K562 (cell line): ENCODE results near the gene SMCO3. TPM values are rescaled to one million over a fixed set of nuclear protein-coding genes. Genes with fewer than 3 reads are reported as not detected.

Experiments
- ATAC-seq: fragments of 200-7000 bp; cut with Tn5 transposase; 3 replicates; pipeline ENCODE4 v1.9.1; 2020; ENCODE audit warnings: moderate library complexity
- BruUV-seq: library from RNA; stranded (reverse); fragments of 400-500 nt; replicated peaks from 2 replicates; lab custom pipeline; 2021; lab: Mats Ljungman, UMichigan
- CTCF ChIA-PET: fragments of 300-600 bp; formaldehyde crosslinking; extraction: SDS; loops from one replicate; lab custom pipeline; 2021; ENCODE audit warnings: low intra/inter-chr PET ratio; lab: Yijun Ruan, JAX
- POLR2A ChIA-PET: fragments of 300-600, 350-650 bp; sonication (Branson Sonifier 250); formaldehyde crosslinking; extraction: SDS; loops from one replicate; lab custom pipeline; 2021; ENCODE audit warnings: antibody characterized with exemption, inconsistent platforms; lab: Yijun Ruan, JAX
- DNase-seq, 4 experiments: peaks; one replicate each; pipeline versions ENCODE4 v3.0.0 to v3.0.0-alpha.2; 2011 to 2018; ENCODE audit warnings: low spot score in 3 of 4, mixed read lengths in 3 of 4; ENCODE audit errors: extremely low read depth in 1 of 4
- FAIRE-seq: peaks from 2 replicates; lab custom pipeline; 2011; peaks lifted over from hg19 to GRCh38; lab: Jason Lieb, UNC
- H2AFZ ChIP-seq: 2 replicates; pipeline ENCODE4 v1.6.0; 2011; ENCODE audit warnings: low read depth, low read length, control low read depth, inconsistent platforms
- H3K27ac ChIP-seq: fragments of 200-600 bp; 3 replicates; pipeline ENCODE4 v1.8.0; 2011; ENCODE audit warnings: low read depth, mild to moderate bottlenecking, control low read depth, inconsistent platforms, low read length, moderate library complexity, mixed read lengths; ENCODE audit errors: extremely low read depth
- H3K27me3 ChIP-seq, 2 experiments: fragments of 300-600 bp in 1 of 2; 2 replicates in 1 of 2; 3 replicates in 1 of 2; pipeline versions ENCODE4 v1.6.0 to v1.8.0; 2011; ENCODE audit warnings: inconsistent platforms in 2 of 2, low read length in 2 of 2, mild to moderate bottlenecking in 1 of 2, mixed read lengths in 1 of 2, moderate library complexity in 1 of 2; ENCODE audit not compliant: control insufficient read depth in 2 of 2, insufficient read depth in 2 of 2
- H3K36me3 ChIP-seq: fragments of 300-600 bp; 3 replicates; pipeline ENCODE4 v1.8.0; 2011; ENCODE audit warnings: mild to moderate bottlenecking, low read length, inconsistent platforms; ENCODE audit not compliant: control insufficient read depth, insufficient read depth
- H3K4me1 ChIP-seq, 2 experiments: fragments of 200-600 bp in 1 of 2; replicated peaks in 1 of 2; 2 replicates in 1 of 2; 3 replicates in 1 of 2; pipeline versions ENCODE4 v1.5.1 to v1.8.0; 2011; ENCODE audit warnings: inconsistent platforms in 2 of 2, low read length in 2 of 2, mild to moderate bottlenecking in 1 of 2, mixed read lengths in 1 of 2, moderate library complexity in 1 of 2; ENCODE audit not compliant: control insufficient read depth in 2 of 2, insufficient read depth in 2 of 2
- H3K4me2 ChIP-seq: 2 replicates; pipeline ENCODE4 v1.6.1; 2011; ENCODE audit warnings: low read length, control low read depth, inconsistent platforms, mixed read lengths; ENCODE audit not compliant: insufficient read depth
- H3K4me3 ChIP-seq: fragments of 200-600 bp; sonication (generic), shearing (Covaris generic); 2 replicates; pipeline ENCODE4 v1.5.1; 2016; ENCODE audit warnings: control low read depth, inconsistent platforms
- H3K79me2 ChIP-seq: fragments of 200-600 bp; 3 replicates; pipeline ENCODE4 v1.8.0; 2011; ENCODE audit warnings: low read length, inconsistent platforms; ENCODE audit not compliant: control insufficient read depth, insufficient read depth
- H3K9ac ChIP-seq, 2 experiments: 2 replicates each; pipeline versions ENCODE4 v1.6.0 to v1.6.1; 2011; ENCODE audit warnings: low read depth in 2 of 2, low read length in 2 of 2, control low read depth in 1 of 2, inconsistent platforms in 1 of 2, mild to moderate bottlenecking in 1 of 2, mixed read lengths in 1 of 2; ENCODE audit not compliant: insufficient read depth in 1 of 2
- H3K9me1 ChIP-seq: one replicate; pipeline ENCODE4 v1.6.0; 2011; ENCODE audit warnings: inconsistent platforms, mild to moderate bottlenecking, low read length, moderate library complexity; ENCODE audit not compliant: control insufficient read depth, insufficient read depth
- H3K9me3 ChIP-seq: replicated peaks from 2 replicates; pipeline ENCODE4 v1.5.1; 2011; ENCODE audit warnings: low read depth, low read length, inconsistent platforms; ENCODE audit not compliant: control insufficient read depth, insufficient read depth
- H4K20me1 ChIP-seq: replicated peaks from 2 replicates; pipeline ENCODE4 v1.6.1; 2011; ENCODE audit warnings: low read length, inconsistent platforms, mixed read lengths; ENCODE audit not compliant: control insufficient read depth, insufficient read depth
- ARID1B ChIP-seq: fragments of 450-650 bp; IDR thresholded peaks from 2 replicates; pipeline ENCODE4 v1.6.1; 2016; ENCODE audit warnings: antibody characterized with exemption, mild to moderate bottlenecking, inconsistent platforms
- CHD1 ChIP-seq: fragments of 200-600 bp; sonication (generic); IDR thresholded peaks from one replicate; pipeline ENCODE4 v1.6.1; 2012; ENCODE audit warnings: mild to moderate bottlenecking, moderate library complexity, low read length, inconsistent platforms
- CHD7 ChIP-seq: fragments of 200-600 bp; sonication (generic); IDR thresholded peaks from one replicate; pipeline ENCODE4 v1.6.1; 2012; ENCODE audit warnings: mild to moderate bottlenecking, low read depth, low read length, inconsistent platforms
- CXXC5 ChIP-seq: fragments of 250-450 bp; sonication (Bioruptor Pico); IDR thresholded peaks from 2 replicates; pipeline ENCODE4 v1.8.0; 2022; ENCODE audit warnings: inconsistent platforms, mild to moderate bottlenecking, moderate library complexity
- MLLT1 ChIP-seq, 2 experiments: fragments of 450-650 bp; IDR thresholded peaks; 2 replicates each; pipeline ENCODE4 v1.6.1; 2016
- RFX7 ChIP-seq: fragments of 250-450 bp; sonication (Bioruptor Pico); IDR thresholded peaks from 2 replicates; pipeline ENCODE4 v1.5.1; 2021; ENCODE audit warnings: mild to moderate bottlenecking
- SNIP1 ChIP-seq: fragments of 450-650 bp; IDR thresholded peaks from 2 replicates; pipeline ENCODE4 v1.7.1; 2017; ENCODE audit warnings: low read depth, mild to moderate bottlenecking
- ZNF444 ChIP-seq: fragments of 250-450 bp; sonication (Bioruptor Pico); IDR thresholded peaks from 2 replicates; pipeline ENCODE4 v1.4.0; 2020; ENCODE audit warnings: mild to moderate bottlenecking, moderate library complexity
- WGBS: fragments of 100-300 bp; shearing (Covaris generic); methylation state at CpG from one replicate; pipeline ENCODE4 v1.1.6; 2016; ENCODE audit warnings: low coverage, mixed read lengths; ENCODE audit not compliant: insufficient coverage; ENCODE audit errors: missing lambda C conversion rate; 5-methylcytosine and 5-hydroxymethylcytosine counted together
- in situ Hi-C: fragments of 300-500 bp; cut with MboI; formaldehyde crosslinking; loops from 4 replicates; pipeline ENCODE4 v1.15.0; 2018; ENCODE audit warnings: inconsistent platforms, mixed read lengths
- intact Hi-C: fragments of 100-400 bp; cut with micrococcal nuclease; formaldehyde crosslinking; loops from 2 replicates; pipeline ENCODE4 v1.14.2; 2022
- polyA plus RNA-seq, 8 experiments: library from polyadenylated mRNA; depleted of rRNA in 4 of 8; stranded (reverse) in 5 of 8; unstranded in 3 of 8; fragments of >200 nt; fragmentation: Nextera tagmentation in 2 of 8; fragmentation: Illumina TruSeq in 1 of 8; extraction: Ambion mirVana in 2 of 8; extraction: Trizol in 1 of 8; gene quantifications; 2 replicates each; pipeline versions ENCODE4 v1.2.1 to v1.2.3, GENCODE V29; 2011 to 2014; ENCODE audit warnings: inconsistent platforms in 1 of 8, missing spikeins in 1 of 8
- total RNA-seq, 7 experiments: library from RNA; depleted of rRNA in 6 of 7; stranded (reverse); fragments of >200 nt in 6 of 7; fragmentation: Illumina TruSeq in 2 of 7; extraction: Trizol in 2 of 7; gene quantifications; 2 replicates each; pipeline versions ENCODE4 v1.2.1 to v1.2.3, GENCODE V29; 2011 to 2021; ENCODE audit warnings: low replicate concordance in 1 of 7

The SMCO3 gene
- total and polyA plus RNA-seq, 9 of the 15 experiments (the other 6 are each of a cell fraction or from before 2014, with no cell fraction given) = 0.10 to 0.14 TPM; not detected in 7

- no peak for TF ChIP-seq MLLT1 (IDR thresholded peaks at IDR 0.05)
- TF ChIP-seq CXXC5 (CRISPR knock-in tag) = peak; percentile 80
Measured at GRCh38 chr12:14843425-14843887, 29.5 kb upstream of the SMCO3 start, which contains the start of gene ART4 (continued).

GRCh38 chr12:14842315-14842714 is 28.3 kb upstream of the SMCO3 start:
- no peak overlapping the region for H3K4me3 ChIP-seq
- BruUV-seq = no TSS peak
- no peak overlapping the region for H3K27ac ChIP-seq
- no peaks in the 10 kb centered on the region for H3K9me1 ChIP-seq
- H3K79me2 ChIP-seq = no peaks in the 10 kb centered on the region
- no peaks in the 10 kb centered on the region for H3K9me3 ChIP-seq
- CTCF ChIA-PET = no interaction called here
- H2AFZ ChIP-seq = no peak overlapping the region
- peaks cover 0 to 10% of the 10 kb centered on the region in 2 experiments; a peak in 2 of 5 replicates for H3K4me1 ChIP-seq
- H3K27me3 ChIP-seq = no peaks in the 10 kb centered on the region
- intact Hi-C loops = loop anchor here (5.0 to 10.0 kb wide), 2 partner anchors 40 to 82 kb away; partner anchors contain the start of genes C12orf60 and WBP11
- no peaks in the 10 kb centered on the region for H4K20me1 ChIP-seq
- no peak overlapping the region for H3K4me2 ChIP-seq
- POLR2A ChIA-PET = no interaction called here
- H3K9ac ChIP-seq = no peak overlapping the region
- 85% methylated on average over 3 of the region's 3 CpGs for WGBS
- no peaks in the 10 kb centered on the region for H3K36me3 ChIP-seq
- FAIRE-seq (no peak), DNase-seq (no peak), ATAC-seq (no peak)
- in situ Hi-C loops = loop anchor here (10.0 kb wide), 1 partner anchor 152 kb away; no protein-coding TSS in a partner anchor
- no peak for TF ChIP-seq CHD7
- no peak for TF ChIP-seq SNIP1
- no peak for TF ChIP-seq ZNF444 (CRISPR knock-in tag)
- no peak for TF ChIP-seq CHD1
- TF ChIP-seq RFX7 = no peak
- TF ChIP-seq ARID1B = no peak
